ENCODE results near the gene OLFML2A. TPM values are rescaled to one million over a fixed set of nuclear protein-coding genes. Genes with fewer than 3 reads are reported as not detected.

Gene OLFML2A
- total and polyA plus RNA-seq, 2 donors from 2014 or later = 5.1 to 12.2 TPM

GRCh38 chr9:124815601-124816000, 38.7 kb downstream of the OLFML2A start:
- H3K9me3 ChIP-seq (ENCODE audit: control insufficient read depth in 2 of 3, insufficient read depth in 1 of 3, low read length in 3 of 3) = no peaks in the 10 kb centered on the region
- intact Hi-C loops (cut with DNase I) = no loop called here
- H3K27me3 ChIP-seq (ENCODE audit: control insufficient read depth, insufficient read depth, low read length) = no peaks in the 10 kb centered on the region
- no peak overlapping the region for H3K9ac ChIP-seq (ENCODE audit: low read length in 3 of 3)
- FAIRE-seq (no peak), DNase-seq (peak in 1 of 5 donors; percentile 16)
- TF ChIP-seq CTCF (IDR thresholded peaks at IDR 0.05; ENCODE audit: borderline replicate concordance, extremely low read depth, insufficient read depth) = no peak
- no peak overlapping the region for H3K4me3 ChIP-seq (ENCODE audit: low read length in 3 of 3)
- H3K27ac ChIP-seq (ENCODE audit: low read depth in 2 of 2, low read length in 2 of 2) = no peak overlapping the region
- H3K36me3 ChIP-seq (ENCODE audit: control insufficient read depth in 2 of 3, insufficient read depth in 3 of 3, low read length in 3 of 3) = no peaks in the 10 kb centered on the region
- no peaks in the 10 kb centered on the region for H3K4me1 ChIP-seq (ENCODE audit: control insufficient read depth in 2 of 3, insufficient read depth in 2 of 3, low read depth in 1 of 3, low read length in 3 of 3)

GRCh38 chr9:124818431-124819281, 41.7 kb downstream of the OLFML2A start:
- H3K27me3 ChIP-seq (ENCODE audit: control insufficient read depth, insufficient read depth, low read length) = no peaks in the 10 kb centered on the region
- TF ChIP-seq CTCF (IDR thresholded peaks at IDR 0.05; ENCODE audit: borderline replicate concordance, extremely low read depth, insufficient read depth) = no peak
- H3K4me1 ChIP-seq (ENCODE audit: control insufficient read depth in 2 of 3, insufficient read depth in 2 of 3, low read depth in 1 of 3, low read length in 3 of 3) = no peaks in the 10 kb centered on the region
- no peak for FAIRE-seq
- DNase-seq = peak in 1 of 5 donors; percentile 27
- no peak overlapping the region for H3K4me3 ChIP-seq (ENCODE audit: low read length in 3 of 3)
- intact Hi-C loops (cut with DNase I) = no loop called here
- no peaks in the 10 kb centered on the region for H3K36me3 ChIP-seq (ENCODE audit: control insufficient read depth in 2 of 3, insufficient read depth in 3 of 3, low read length in 3 of 3)
- no peak overlapping the region for H3K9ac ChIP-seq (ENCODE audit: low read length in 3 of 3)
- H3K27ac ChIP-seq (ENCODE audit: low read depth in 2 of 2, low read length in 2 of 2) = no peak overlapping the region
- no peaks in the 10 kb centered on the region for H3K9me3 ChIP-seq (ENCODE audit: control insufficient read depth in 2 of 3, insufficient read depth in 1 of 3, low read length in 3 of 3)

GRCh38 chr9:124820698-124821623, 44.0 kb downstream of the OLFML2A start:
- no peak overlapping the region for H3K27ac ChIP-seq (ENCODE audit: low read depth in 2 of 2, low read length in 2 of 2)
- peak in 1 of 5 donors; percentile 19 for DNase-seq
- intact Hi-C loops (cut with DNase I) = no loop called here
- H3K4me3 ChIP-seq (ENCODE audit: low read length in 3 of 3) = no peak overlapping the region
- H3K36me3 ChIP-seq (ENCODE audit: control insufficient read depth in 2 of 3, insufficient read depth in 3 of 3, low read length in 3 of 3) = no peaks in the 10 kb centered on the region
- no peak for TF ChIP-seq CTCF (IDR thresholded peaks at IDR 0.05; ENCODE audit: borderline replicate concordance, extremely low read depth, insufficient read depth)
- no peaks in the 10 kb centered on the region for H3K27me3 ChIP-seq (ENCODE audit: control insufficient read depth, insufficient read depth, low read length)
- FAIRE-seq = no peak
- no peaks in the 10 kb centered on the region for H3K9me3 ChIP-seq (ENCODE audit: control insufficient read depth in 2 of 3, insufficient read depth in 1 of 3, low read length in 3 of 3)
- no peaks in the 10 kb centered on the region for H3K4me1 ChIP-seq (ENCODE audit: control insufficient read depth in 2 of 3, insufficient read depth in 2 of 3, low read depth in 1 of 3, low read length in 3 of 3)
- H3K9ac ChIP-seq (ENCODE audit: low read length in 3 of 3) = no peak overlapping the region

All from kidney (tissue), 14 donors.